H9 (cell line): ENCODE results near the gene ZNF184. TPM values are rescaled to one million over a fixed set of nuclear protein-coding genes. Genes with fewer than 3 reads are reported as not detected.

Source experiments
- DNase-seq: peaks from one replicate; pipeline ENCODE4 v3.0.0-alpha.2; 2017
- H2AFZ ChIP-seq: one replicate; pipeline ENCODE4 v1.6.1; 2013; ENCODE audit warnings: mild to moderate bottlenecking, low read length, control low read depth, moderate library complexity
- H2AK5ac ChIP-seq: 2 replicates; pipeline ENCODE4 v1.6.1; 2013; ENCODE audit warnings: low read length, control low read depth, mixed read lengths; ENCODE audit not compliant: insufficient read length
- H2BK120ac ChIP-seq: one replicate; pipeline ENCODE4 v1.6.1; 2013; ENCODE audit warnings: low read depth, mild to moderate bottlenecking, low read length, control low read depth, inconsistent platforms; ENCODE audit not compliant: poor library complexity, severe bottlenecking
- H2BK12ac ChIP-seq: 2 replicates; pipeline ENCODE4 v1.6.1; 2013; ENCODE audit warnings: low read length, control low read depth, mixed read lengths, low read depth; ENCODE audit not compliant: insufficient read length
- H2BK15ac ChIP-seq: 2 replicates; pipeline ENCODE4 v1.6.1; 2013; ENCODE audit warnings: low read depth, low read length, control low read depth
- H2BK20ac ChIP-seq: one replicate; pipeline ENCODE4 v1.6.1; 2013; ENCODE audit warnings: low read depth, mild to moderate bottlenecking, low read length, control low read depth, inconsistent platforms; ENCODE audit not compliant: poor library complexity, severe bottlenecking
- H2BK5ac ChIP-seq: 2 replicates; pipeline ENCODE4 v1.6.1; 2013; ENCODE audit warnings: low read length, control low read depth, mixed read lengths; ENCODE audit not compliant: insufficient read length
- H3K14ac ChIP-seq: 2 replicates; pipeline ENCODE4 v1.6.1; 2013; ENCODE audit warnings: low read length, control low read depth; ENCODE audit not compliant: insufficient read depth
- H3K18ac ChIP-seq: 2 replicates; pipeline ENCODE4 v1.6.1; 2013; ENCODE audit warnings: low read depth, mild to moderate bottlenecking, mixed read lengths, low read length, control low read depth; ENCODE audit not compliant: insufficient read length
- H3K23ac ChIP-seq: 2 replicates; pipeline ENCODE4 v1.6.1; 2013; ENCODE audit warnings: low read length, control low read depth, mixed read lengths, low read depth; ENCODE audit not compliant: insufficient read length
- H3K23me2 ChIP-seq: 2 replicates; pipeline ENCODE4 v1.6.1; 2013; ENCODE audit warnings: low read depth, mild to moderate bottlenecking, mixed read lengths, low read length, control low read depth; ENCODE audit not compliant: insufficient read length, poor library complexity, severe bottlenecking
- H3K27ac ChIP-seq: 2 replicates; pipeline ENCODE4 v1.5.1; 2013; ENCODE audit warnings: low read length, control low read depth, mixed read lengths, low read depth; ENCODE audit not compliant: insufficient read length
- H3K27me3 ChIP-seq: 2 replicates; pipeline ENCODE4 v1.6.1; 2013; ENCODE audit warnings: low read length, control low read depth, inconsistent platforms; ENCODE audit not compliant: insufficient read depth
- H3K4ac ChIP-seq: 2 replicates; pipeline ENCODE4 v1.6.1; 2013; ENCODE audit warnings: low read depth, mild to moderate bottlenecking, control low read depth, inconsistent platforms, low read length, moderate library complexity
- H3K4me1 ChIP-seq: 2 replicates; pipeline ENCODE4 v1.6.1; 2013; ENCODE audit warnings: low read length, control low read depth, inconsistent platforms; ENCODE audit not compliant: insufficient read depth
- H3K4me2 ChIP-seq: 2 replicates; pipeline ENCODE4 v1.6.1; 2013; ENCODE audit warnings: low read length, control low read depth, mixed read lengths; ENCODE audit not compliant: insufficient read length, insufficient read depth
- H3K56ac ChIP-seq: 2 replicates; pipeline ENCODE4 v1.6.1; 2013; ENCODE audit warnings: low read depth, mild to moderate bottlenecking, mixed read lengths, low read length, control low read depth; ENCODE audit not compliant: insufficient read length
- H3K79me1 ChIP-seq: 2 replicates; pipeline ENCODE4 v1.6.1; 2013; ENCODE audit warnings: low read depth, mild to moderate bottlenecking, moderate library complexity, low read length, control low read depth, inconsistent platforms; ENCODE audit not compliant: insufficient read depth, poor library complexity, severe bottlenecking
- H3K79me2 ChIP-seq: 2 replicates; pipeline ENCODE4 v1.6.1; 2013; ENCODE audit warnings: low read length, control low read depth, inconsistent platforms; ENCODE audit not compliant: insufficient read depth
- H3K9ac ChIP-seq: 2 replicates; pipeline ENCODE4 v1.6.1; 2013; ENCODE audit warnings: low read length, control low read depth, mixed read lengths; ENCODE audit not compliant: insufficient read length; ENCODE audit errors: extremely low read depth
- H3K9me3 ChIP-seq: one replicate; pipeline ENCODE4 v1.6.1; 2013; ENCODE audit warnings: low read depth, low read length, inconsistent platforms; ENCODE audit not compliant: control insufficient read depth
- H3T11ph ChIP-seq: one replicate; pipeline ENCODE4 v1.6.1; 2013; ENCODE audit warnings: mild to moderate bottlenecking, low read length, control low read depth, inconsistent platforms
- H4K20me1 ChIP-seq: one replicate; pipeline ENCODE4 v1.6.1; 2013; ENCODE audit not compliant: control insufficient read depth, insufficient read length, insufficient read depth
- H4K5ac ChIP-seq: 2 replicates; pipeline ENCODE4 v1.6.1; 2013; ENCODE audit warnings: low read depth, mild to moderate bottlenecking, mixed read lengths, low read length, control low read depth; ENCODE audit not compliant: insufficient read length
- H4K8ac ChIP-seq: replicated peaks from 2 replicates; pipeline ENCODE4 v1.6.1; 2013; ENCODE audit warnings: low read length, control low read depth, mixed read lengths, low read depth; ENCODE audit not compliant: insufficient read length
- H4K91ac ChIP-seq: 2 replicates; pipeline ENCODE4 v1.6.1; 2013; ENCODE audit warnings: low read depth, mild to moderate bottlenecking, moderate library complexity, mixed read lengths, low read length, control low read depth; ENCODE audit not compliant: insufficient read length
- H3K27ac Mint-ChIP-seq, 3 experiments: 2 replicates in 2 of 3; 3 replicates in 1 of 3; pipeline ENCODE4 v1.8.0; 2020 to 2021; ENCODE audit warnings: mixed read lengths in 3 of 3, mild to moderate bottlenecking in 1 of 3, moderate library complexity in 1 of 3
- H3K27me3 Mint-ChIP-seq: 2 replicates; pipeline ENCODE4 v1.8.0; 2021; ENCODE audit warnings: low read depth, mild to moderate bottlenecking, moderate library complexity, mixed read lengths
- H3K36me3 Mint-ChIP-seq, 3 experiments: 2 replicates in 2 of 3; 3 replicates in 1 of 3; pipeline ENCODE4 v1.8.0; 2020 to 2021; ENCODE audit warnings: low read depth in 3 of 3, mixed read lengths in 3 of 3; ENCODE audit not compliant: insufficient read depth in 1 of 3
- H3K4me1 Mint-ChIP-seq, 2 experiments: 2 replicates each; pipeline ENCODE4 v1.8.0; 2020; ENCODE audit warnings: mixed read lengths in 2 of 2
- H3K4me3 Mint-ChIP-seq, 2 experiments: 2 replicates in 1 of 2; 3 replicates in 1 of 2; pipeline ENCODE4 v1.8.0; 2020 to 2021; ENCODE audit warnings: mild to moderate bottlenecking in 2 of 2, mixed read lengths in 2 of 2, moderate library complexity in 1 of 2
- H3K9me3 Mint-ChIP-seq, 2 experiments: 2 replicates in 1 of 2; 3 replicates in 1 of 2; pipeline ENCODE4 v1.8.0; 2020; ENCODE audit warnings: mild to moderate bottlenecking in 2 of 2, mixed read lengths in 2 of 2, moderate library complexity in 1 of 2
- CTCF ChIP-seq: fragments of 200-600 bp; sonication (generic); conservative IDR thresholded peaks from 3 replicates; pipeline ENCODE4 v1.8.0; 2021; ENCODE audit warnings: antibody characterized with exemption, mild to moderate bottlenecking
- WGBS: extraction: QIAGEN DNeasy Blood & Tissue Kit; methylation state at CpG from one replicate; pipeline ENCODE4 v1.1.7; 2013; ENCODE audit warnings: missing lambda C conversion rate, low lambda C conversion rate, mixed read lengths; ENCODE audit not compliant: insufficient read length; ENCODE audit errors: extremely low coverage; 5-methylcytosine and 5-hydroxymethylcytosine counted together
- total RNA-seq: library from RNA; stranded (reverse); gene quantifications from 2 replicates; pipeline ENCODE4 v1.2.1, GENCODE V29; 2021

ZNF184 gene
- total RNA-seq, 1 experiment from 2014 or later: 6.3 TPM

- Histone ChIP-seq H3K27ac (no peak overlapping the region), H3K4me1 (no peaks in the 10 kb centered on the region), H4K5ac (no peak overlapping the region), H3K4ac (no peak overlapping the region), H2BK20ac (no peak overlapping the region), H2AFZ (no peak overlapping the region), H3K23ac (no peak overlapping the region), H2BK120ac (no peak overlapping the region), H2BK12ac (no peak overlapping the region), H3K14ac (no peak overlapping the region), H2BK15ac (no peak overlapping the region), H2AK5ac (no peak overlapping the region), H4K8ac (no peak overlapping the region), H3K18ac (no peak overlapping the region), H3K9me3 (peaks cover 56% of the 10 kb centered on the region), H3K23me2 (no peaks in the 10 kb centered on the region), H4K91ac (no peak overlapping the region), H3T11ph (no peak overlapping the region), H2BK5ac (no peak overlapping the region), H3K79me1 (no peaks in the 10 kb centered on the region), H3K4me2 (no peak overlapping the region), H3K79me2 (no peaks in the 10 kb centered on the region), H3K56ac (no peak overlapping the region), H3K9ac (no peak overlapping the region), H3K27me3 (no peaks in the 10 kb centered on the region), H4K20me1 (no peaks in the 10 kb centered on the region)
- Mint-ChIP-seq H3K4me3 (no peak overlapping the region), H3K27ac (no peak overlapping the region), H3K4me1 (no peaks in the 10 kb centered on the region), H3K9me3 (peaks cover 61 to 68% of the 10 kb centered on the region in 2 experiments), H3K36me3 (peaks cover 42 to 58% (median 46%) of the 10 kb centered on the region in 3 experiments), H3K27me3 (no peaks in the 10 kb centered on the region; the same call in 1 of the 2 replicates)
- no peak for DNase-seq
- no peak for TF ChIP-seq CTCF
- no CpG with 5 or more reads among the region's 1 CpG for WGBS
Observed at GRCh38 chr6:27448456-27448855, 24.4 kb downstream of the ZNF184 start.
